NT2/D1 (cell line): ENCODE measurements around the gene SCG5.

Source experiments
- SUZ12 ChIP-seq: IDR thresholded peaks from 2 replicates; pipeline ENCODE4 v1.6.1; 2011; ENCODE audit not compliant: insufficient read length, insufficient read depth; ENCODE audit errors: extremely low read depth
- ZNF274 ChIP-seq: IDR thresholded peaks from 2 replicates; pipeline ENCODE4 v1.6.1; 2011; ENCODE audit warnings: mild to moderate bottlenecking, low read depth, low read length

DNA sequence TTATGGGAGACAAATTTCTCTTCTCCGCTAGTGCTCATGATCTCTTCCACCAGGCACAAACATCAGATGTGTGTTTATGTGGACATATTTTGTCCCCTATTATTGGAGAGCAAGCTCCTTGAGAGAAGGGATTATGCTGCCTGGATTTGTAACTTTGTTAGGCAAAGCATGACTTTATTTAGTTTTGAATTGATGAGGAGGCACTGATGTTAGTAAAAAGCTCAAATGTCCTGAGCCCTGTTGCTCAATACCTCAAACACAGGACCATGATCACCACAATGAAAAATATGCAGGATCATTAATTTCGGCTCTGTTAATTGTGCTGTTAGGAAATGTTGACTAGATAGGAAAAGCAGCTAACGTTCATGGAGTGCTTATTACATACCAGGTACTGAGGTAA lies 29.1 kb downstream of the SCG5 start:
- TF ChIP-seq SUZ12 (no peak), ZNF274 (no peak)
